Measurements from ENCODE around the gene CD79A.

Gene CD79A

GRCh38 chr19:41876847-41877832, at the start of gene CD79A:
TSS of gene CD79A (plus strand) at chr19:41877279. CDS start at chr19:41877305, 26 bp downstream.
- DNase-seq (ENCODE audit: low read depth) = no peak

GRCh38 chr19:41837981-41838708, 38.9 kb upstream of the CD79A start:
- no peak for DNase-seq (ENCODE audit: low read depth)

- DNase-seq (ENCODE audit: low read depth) = no peak
These were observed 37.9 kb upstream of the CD79A start for GRCh38 chr19:41839211-41839610.

GRCh38 chr19:41843371-41843770, 33.7 kb upstream of the CD79A start:
- no peak for DNase-seq (ENCODE audit: low read depth)

- no peak for DNase-seq (ENCODE audit: low read depth)
These were observed 32.5 kb upstream of the CD79A start, which contains the start of gene LYPD4 for GRCh38 chr19:41844601-41845000. TSS of gene LYPD4 (minus strand) at chr19:41844683. CDS start at chr19:41839285, 5,398 bp downstream.

- DNase-seq (ENCODE audit: low read depth) = no peak
These were observed 32.3 kb upstream of the CD79A start, which contains the start of gene DMRTC2 for GRCh38 chr19:41845001-41845050. TSS of gene DMRTC2 (plus strand) at chr19:41845042. CDS start at chr19:41847429, 2,387 bp downstream.

GRCh38 chr19:41845051-41845590, 32.0 kb upstream of the CD79A start:
- no peak for DNase-seq (ENCODE audit: low read depth)

GRCh38 chr19:41847351-41848105, 29.6 kb upstream of the CD79A start:
- no peak for DNase-seq (ENCODE audit: low read depth)

GRCh38 chr19:41848666-41849065, 28.4 kb upstream of the CD79A start:
- no peak for DNase-seq (ENCODE audit: low read depth)

- no peak for DNase-seq (ENCODE audit: low read depth)
These were observed 28.0 kb upstream of the CD79A start for GRCh38 chr19:41849067-41849466.

- no peak for DNase-seq (ENCODE audit: low read depth)
These were observed 26.7 kb upstream of the CD79A start for GRCh38 chr19:41850381-41850780.

- DNase-seq (ENCODE audit: low read depth) = no peak
These were observed 25.6 kb upstream of the CD79A start for GRCh38 chr19:41851456-41851855.

GRCh38 chr19:41853344-41853743, 23.7 kb upstream of the CD79A start:
- DNase-seq (ENCODE audit: low read depth) = no peak

- DNase-seq (ENCODE audit: low read depth) = no peak
These were observed 23.3 kb upstream of the CD79A start for GRCh38 chr19:41853768-41854167.

- no peak for DNase-seq (ENCODE audit: low read depth)
These were observed 17.9 kb upstream of the CD79A start for GRCh38 chr19:41859213-41859617.

GRCh38 chr19:41859618-41860418, 17.3 kb upstream of the CD79A start, which contains the start of gene RPS19:
TSS of gene RPS19 (plus strand) at chr19:41860255. CDS start at chr19:41860775, 520 bp downstream.
- DNase-seq (ENCODE audit: low read depth) = peak; percentile 97

- no peak for DNase-seq (ENCODE audit: low read depth)
These were observed 16.5 kb upstream of the CD79A start for GRCh38 chr19:41860419-41861115.

GRCh38 chr19:41861116-41861768, 15.8 kb upstream of the CD79A start:
- no peak for DNase-seq (ENCODE audit: low read depth)

- no peak for DNase-seq (ENCODE audit: low read depth)
These were observed 15.2 kb upstream of the CD79A start for GRCh38 chr19:41861846-41862245.

- no peak for DNase-seq (ENCODE audit: low read depth)
These were observed 14.6 kb upstream of the CD79A start for GRCh38 chr19:41862445-41862986.

Data from activated T-helper 9 cell treated with anti-CD3 and anti-CD28 coated beads, Interleukin-2, amount 50 U/mL, for 16 hours (primary cell).